Effector memory CD4-positive, alpha-beta T cell (primary cell): ENCODE measurements around the gene MDN1.
"Not testable (repeated sequence)": the region's sequence is repeated elsewhere in the genome, so short reads cannot be mapped to it uniquely, and the experiment has no call there.

Experiments
- DNase-seq, 3 donors: peaks; one replicate each; pipeline ENCODE4 v3.0.0-alpha.2; 2020
- H3K27ac ChIP-seq: 2 replicates; pipeline ENCODE4 v1.7.0; 2013; ENCODE audit warnings: mild to moderate bottlenecking, low read length, moderate library complexity; ENCODE audit not compliant: insufficient read depth, poor library complexity, severe bottlenecking
- H3K27me3 ChIP-seq: replicated peaks from 2 replicates; pipeline ENCODE4 v1.7.0; 2013; ENCODE audit warnings: mild to moderate bottlenecking, low read length; ENCODE audit not compliant: insufficient read depth, control insufficient read depth, poor library complexity, severe bottlenecking
- H3K36me3 ChIP-seq: 2 replicates; pipeline ENCODE4 v1.7.0; 2013; ENCODE audit warnings: mild to moderate bottlenecking, low read length, moderate library complexity; ENCODE audit not compliant: control insufficient read depth, insufficient read depth
- H3K4me1 ChIP-seq: 2 replicates; pipeline ENCODE4 v1.7.0; 2013; ENCODE audit warnings: low read length, mild to moderate bottlenecking; ENCODE audit not compliant: control insufficient read depth, insufficient read depth, poor library complexity, severe bottlenecking
- H3K4me3 ChIP-seq: 2 replicates; pipeline ENCODE4 v1.7.0; 2013; ENCODE audit warnings: low read length, low read depth, mild to moderate bottlenecking; ENCODE audit not compliant: insufficient read depth, poor library complexity, severe bottlenecking
- H3K9me3 ChIP-seq: 2 replicates; pipeline ENCODE4 v1.7.0; 2013; ENCODE audit warnings: mild to moderate bottlenecking, low read length, moderate library complexity; ENCODE audit not compliant: control insufficient read depth
- total RNA-seq, 3 donors: gene quantifications; one replicate each; lab custom pipeline; 2026; lab: John Stamatoyannopoulos, UW

Gene MDN1, protein sequence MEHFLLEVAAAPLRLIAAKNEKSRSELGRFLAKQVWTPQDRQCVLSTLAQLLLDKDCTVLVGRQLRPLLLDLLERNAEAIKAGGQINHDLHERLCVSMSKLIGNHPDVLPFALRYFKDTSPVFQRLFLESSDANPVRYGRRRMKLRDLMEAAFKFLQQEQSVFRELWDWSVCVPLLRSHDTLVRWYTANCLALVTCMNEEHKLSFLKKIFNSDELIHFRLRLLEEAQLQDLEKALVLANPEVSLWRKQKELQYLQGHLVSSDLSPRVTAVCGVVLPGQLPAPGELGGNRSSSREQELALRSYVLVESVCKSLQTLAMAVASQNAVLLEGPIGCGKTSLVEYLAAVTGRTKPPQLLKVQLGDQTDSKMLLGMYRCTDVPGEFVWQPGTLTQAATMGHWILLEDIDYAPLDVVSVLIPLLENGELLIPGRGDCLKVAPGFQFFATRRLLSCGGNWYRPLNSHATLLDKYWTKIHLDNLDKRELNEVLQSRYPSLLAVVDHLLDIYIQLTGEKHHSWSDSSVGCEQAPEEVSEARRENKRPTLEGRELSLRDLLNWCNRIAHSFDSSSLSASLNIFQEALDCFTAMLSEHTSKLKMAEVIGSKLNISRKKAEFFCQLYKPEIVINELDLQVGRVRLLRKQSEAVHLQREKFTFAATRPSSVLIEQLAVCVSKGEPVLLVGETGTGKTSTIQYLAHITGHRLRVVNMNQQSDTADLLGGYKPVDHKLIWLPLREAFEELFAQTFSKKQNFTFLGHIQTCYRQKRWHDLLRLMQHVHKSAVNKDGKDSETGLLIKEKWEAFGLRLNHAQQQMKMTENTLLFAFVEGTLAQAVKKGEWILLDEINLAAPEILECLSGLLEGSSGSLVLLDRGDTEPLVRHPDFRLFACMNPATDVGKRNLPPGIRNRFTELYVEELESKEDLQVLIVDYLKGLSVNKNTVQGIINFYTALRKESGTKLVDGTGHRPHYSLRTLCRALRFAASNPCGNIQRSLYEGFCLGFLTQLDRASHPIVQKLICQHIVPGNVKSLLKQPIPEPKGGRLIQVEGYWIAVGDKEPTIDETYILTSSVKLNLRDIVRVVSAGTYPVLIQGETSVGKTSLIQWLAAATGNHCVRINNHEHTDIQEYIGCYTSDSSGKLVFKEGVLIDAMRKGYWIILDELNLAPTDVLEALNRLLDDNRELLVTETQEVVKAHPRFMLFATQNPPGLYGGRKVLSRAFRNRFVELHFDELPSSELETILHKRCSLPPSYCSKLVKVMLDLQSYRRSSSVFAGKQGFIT (N-terminal part only)
- 234 to 282 (median 271) reads per million in 3 donors for total RNA-seq

DNA sequence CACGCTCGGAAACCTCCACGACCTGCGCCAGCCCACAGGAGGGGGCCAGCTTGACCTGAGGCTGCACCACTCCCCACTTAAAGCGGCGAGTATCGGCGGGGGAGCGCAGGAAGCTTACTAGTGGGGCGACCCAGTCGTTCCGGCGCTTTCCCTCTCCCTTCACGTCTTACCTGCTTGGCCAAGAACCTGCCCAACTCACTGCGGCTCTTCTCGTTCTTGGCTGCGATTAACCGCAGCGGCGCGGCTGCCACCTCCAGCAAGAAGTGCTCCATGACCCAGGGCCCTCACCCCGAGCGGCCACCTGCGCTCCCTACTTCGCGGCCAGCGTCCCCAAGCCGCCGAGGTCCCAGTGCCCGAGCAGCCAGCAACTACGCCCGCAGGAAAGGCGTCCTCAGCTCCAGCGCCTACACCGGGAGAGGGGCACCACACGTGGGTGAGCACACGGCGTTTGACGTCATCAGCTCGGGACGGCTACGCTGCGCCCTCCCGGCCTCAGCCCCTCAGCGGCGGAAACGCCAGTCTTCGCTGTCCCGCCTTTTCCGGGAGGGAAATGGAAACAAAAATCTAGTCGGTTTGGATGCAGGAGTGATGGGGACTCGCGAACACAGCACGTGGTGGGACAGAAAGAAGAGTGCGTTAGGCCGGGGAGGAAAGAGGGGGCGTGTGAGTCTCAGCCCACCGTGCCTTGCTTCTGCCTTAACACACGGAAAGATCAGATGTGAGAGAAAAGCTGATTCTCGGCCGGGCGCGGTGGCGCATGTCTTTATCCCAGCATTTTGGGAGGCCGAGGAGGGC, at the start of gene MDN1:
Gene MDN1, minus strand, starts transcription at position 459 of the 795 bp plus-strand sequence. Its CDS starts 187 bp downstream, at position 272.
- H3K9me3 ChIP-seq = no peaks in the 10 kb centered on the region
- DNase-seq = peak; percentile 80 to 86 (median 85)
- no peaks in the 10 kb centered on the region for H3K27me3 ChIP-seq
- H3K4me1 ChIP-seq = peaks cover 7% of the 10 kb centered on the region
- peak within 1 kb of the TSS; percentile 89 for H3K4me3 ChIP-seq
- peak within 1 kb of the TSS; percentile 74 for H3K27ac ChIP-seq
- H3K36me3 ChIP-seq = no peaks in the 10 kb centered on the region

- H3K36me3 ChIP-seq = peaks cover 32% of the 10 kb centered on the region
- H3K4me3 ChIP-seq = no peak overlapping the region
- H3K4me1 ChIP-seq = no peaks in the 10 kb centered on the region
- no peak for DNase-seq
- H3K9me3 ChIP-seq = no peaks in the 10 kb centered on the region
- H3K27me3 ChIP-seq = no peaks in the 10 kb centered on the region
- H3K27ac ChIP-seq = no peak overlapping the region
Observed at GRCh38 chr6:89866024-89866678, 46.6 kb upstream of the MDN1 start.

DNA sequence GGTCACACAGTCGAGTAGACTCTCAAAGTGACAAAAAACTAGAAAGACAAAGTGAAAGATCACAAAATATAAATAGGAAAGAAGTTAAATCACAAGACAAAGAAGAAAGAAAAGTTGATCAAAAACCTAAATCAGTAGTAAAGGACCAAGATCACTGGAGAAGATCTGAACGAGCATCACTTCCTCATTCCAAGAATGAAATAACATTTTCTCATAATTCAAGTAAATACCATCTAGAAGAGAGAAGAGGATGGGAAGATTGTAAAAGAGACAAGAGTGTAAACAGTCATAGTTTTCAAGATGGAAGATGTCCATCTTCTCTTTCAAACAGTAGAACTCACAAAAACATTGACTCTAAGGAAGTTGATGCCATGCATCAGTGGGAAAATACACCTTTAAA, 43.1 kb upstream of the MDN1 start:
- Histone ChIP-seq H3K9me3 (no peaks in the 10 kb centered on the region), H3K27ac (no peak overlapping the region), H3K4me3 (no peak overlapping the region), H3K36me3 (peaks cover 44% of the 10 kb centered on the region), H3K27me3 (no peaks in the 10 kb centered on the region), H3K4me1 (no peaks in the 10 kb centered on the region)
- DNase-seq = no peak

GRCh38 chr6:89862273-89862672, 42.7 kb upstream of the MDN1 start:
- H3K27me3 ChIP-seq = no peaks in the 10 kb centered on the region
- no peak overlapping the region for H3K27ac ChIP-seq
- DNase-seq = no peak
- no peaks in the 10 kb centered on the region for H3K4me1 ChIP-seq
- peaks cover 41% of the 10 kb centered on the region for H3K36me3 ChIP-seq
- H3K4me3 ChIP-seq = no peak overlapping the region
- no peaks in the 10 kb centered on the region for H3K9me3 ChIP-seq

- H3K4me1 ChIP-seq = no peaks in the 10 kb centered on the region
- H3K9me3 ChIP-seq = no peaks in the 10 kb centered on the region
- H3K27ac ChIP-seq = no peak overlapping the region
- DNase-seq = no peak
- peaks cover 41% of the 10 kb centered on the region for H3K36me3 ChIP-seq
- H3K4me3 ChIP-seq = no peak overlapping the region
- H3K27me3 ChIP-seq = no peaks in the 10 kb centered on the region
Observed at GRCh38 chr6:89859744-89860143, 40.1 kb upstream of the MDN1 start.

GRCh38 chr6:89858041-89858440, 38.4 kb upstream of the MDN1 start:
- Histone ChIP-seq H3K27me3 (no peaks in the 10 kb centered on the region), H3K36me3 (peaks cover 50% of the 10 kb centered on the region), H3K4me3 (no peak overlapping the region), H3K9me3 (no peaks in the 10 kb centered on the region), H3K27ac (no peak overlapping the region), H3K4me1 (no peaks in the 10 kb centered on the region)
- DNase-seq = no peak

GRCh38 chr6:89853068-89853467, 33.5 kb upstream of the MDN1 start:
- DNase-seq = no peak
- Histone ChIP-seq H3K9me3 (no peaks in the 10 kb centered on the region), H3K4me1 (no peaks in the 10 kb centered on the region), H3K4me3 (no peak overlapping the region), H3K36me3 (peaks cover 31% of the 10 kb centered on the region), H3K27me3 (no peaks in the 10 kb centered on the region), H3K27ac (no peak overlapping the region)

- H3K27ac ChIP-seq, H3K9me3 ChIP-seq, H3K36me3 ChIP-seq, H3K4me1 ChIP-seq, H3K27me3 ChIP-seq, H3K4me3 ChIP-seq, DNase-seq: not testable (repeated sequence)
Observed at GRCh38 chr6:89847513-89847912, 27.9 kb upstream of the MDN1 start.

GRCh38 chr6:89843070-89843469, 23.5 kb upstream of the MDN1 start:
- Histone ChIP-seq H3K36me3 (peaks cover 3% of the 10 kb centered on the region), H3K9me3 (no peaks in the 10 kb centered on the region), H3K4me1 (no peaks in the 10 kb centered on the region), H3K27me3 (no peaks in the 10 kb centered on the region), H3K27ac (no peak overlapping the region), H3K4me3 (no peak overlapping the region)
- DNase-seq = no peak
